H1 (cell line): ENCODE results near the gene C19orf38. TPM values are rescaled to one million over a fixed set of nuclear protein-coding genes. Genes with fewer than 3 reads are reported as not detected.
A peak's percentile ranks its signal among the peaks of the same experiment; 100 is the strongest.

ENCODE experiments used
- ATF3 ChIP-seq: IDR thresholded peaks from 2 replicates; pipeline ENCODE4 v1.6.1; 2011; ENCODE audit warnings: low read depth, mild to moderate bottlenecking, low read length; ENCODE audit not compliant: insufficient read depth
- BACH1 ChIP-seq: IDR thresholded peaks from 2 replicates; pipeline ENCODE4 v1.6.1; 2012; ENCODE audit warnings: low read length, improper control_type of control experiment
- CEBPB ChIP-seq: IDR thresholded peaks from 2 replicates; pipeline ENCODE4 v1.6.1; 2012; ENCODE audit warnings: low read depth, low read length
- CHD7 ChIP-seq: fragments of 300-600 bp; sonication (generic); IDR thresholded peaks from 2 replicates; pipeline ENCODE4 v1.7.1; 2012; ENCODE audit warnings: low read length, moderate library complexity, mild to moderate bottlenecking, inconsistent platforms; ENCODE audit not compliant: insufficient replicate concordance
- HDAC6 ChIP-seq: IDR thresholded peaks from one replicate; pipeline ENCODE4 v1.7.1; 2012; ENCODE audit warnings: low read depth, mild to moderate bottlenecking, inconsistent platforms, low read length, moderate library complexity
- KDM4A ChIP-seq: IDR thresholded peaks from one replicate; pipeline ENCODE4 v1.7.1; 2012; ENCODE audit warnings: low read depth, mild to moderate bottlenecking, moderate library complexity, low read length, inconsistent platforms; ENCODE audit not compliant: severe bottlenecking
- KDM5A ChIP-seq: fragments of 200-600 bp; IDR thresholded peaks from 2 replicates; pipeline ENCODE4 v1.7.1; 2012; ENCODE audit warnings: mild to moderate bottlenecking, low read length, inconsistent platforms, mixed read lengths
- NANOG ChIP-seq: IDR thresholded peaks from 2 replicates; pipeline ENCODE4 v1.6.1; 2011; ENCODE audit warnings: low read length, low read depth, mild to moderate bottlenecking, inconsistent platforms; ENCODE audit not compliant: insufficient read depth, poor library complexity, severe bottlenecking
- polyA plus RNA-seq, 7 experiments: library from polyadenylated mRNA; depleted of rRNA in 3 of 7; stranded (reverse) in 5 of 7; unstranded in 2 of 7; fragments of >200 nt in 5 of 7; fragments of 200-250 nt in 2 of 7; gene quantifications; 1 replicate in 5 of 7; 2 replicates in 1 of 7; 4 replicates in 1 of 7; pipeline versions ENCODE4 v1.2.1 to v1.2.3, GENCODE V29; 2011 to 2013; ENCODE audit warnings: missing spikeins in 2 of 7, mixed read lengths in 2 of 7
- total RNA-seq: library from RNA; stranded (reverse); fragmentation: NEBNext Ultra II Directional; extraction: Animal tissue kit (Norgen Biotek cat#: 25700); gene quantifications from 2 replicates; pipeline ENCODE4 v1.2.1, GENCODE V29; 2021

C19orf38 gene
- total and polyA plus RNA-seq, 2 of the 8 experiments (the other 6 are each of a cell fraction or from before 2014, with no cell fraction given) = 0.53 TPM; not detected in 1

GRCh38 chr19:10812196-10812595 lies 36.0 kb upstream of the C19orf38 start (continued):
- no peak for TF ChIP-seq CHD7
- TF ChIP-seq ATF3 = no peak
- TF ChIP-seq BACH1 = peak; percentile 71
- TF ChIP-seq HDAC6 = no peak
- TF ChIP-seq KDM5A = no peak
- no peak for TF ChIP-seq CEBPB
- TF ChIP-seq KDM4A = no peak
- TF ChIP-seq NANOG = no peak
